HG03521 (cell line): ENCODE measurements around the gene DSCAML1.
"Not testable (repeated sequence)": the region's sequence is repeated elsewhere in the genome, so short reads cannot be mapped to it uniquely, and the experiment has no call there.

Source experiments
- ATAC-seq: cut with Tn5 transposase; IDR thresholded peaks from one replicate; pipeline ENCODE4 v1.9.1; 2021; ENCODE audit warnings: mild to moderate bottlenecking, moderate library complexity; ENCODE audit not compliant: unreplicated experiment

Gene DSCAML1

GRCh38 chr11:117459123-117459978 is 337.7 kb downstream of the DSCAML1 start:
- no peak for ATAC-seq

DNA sequence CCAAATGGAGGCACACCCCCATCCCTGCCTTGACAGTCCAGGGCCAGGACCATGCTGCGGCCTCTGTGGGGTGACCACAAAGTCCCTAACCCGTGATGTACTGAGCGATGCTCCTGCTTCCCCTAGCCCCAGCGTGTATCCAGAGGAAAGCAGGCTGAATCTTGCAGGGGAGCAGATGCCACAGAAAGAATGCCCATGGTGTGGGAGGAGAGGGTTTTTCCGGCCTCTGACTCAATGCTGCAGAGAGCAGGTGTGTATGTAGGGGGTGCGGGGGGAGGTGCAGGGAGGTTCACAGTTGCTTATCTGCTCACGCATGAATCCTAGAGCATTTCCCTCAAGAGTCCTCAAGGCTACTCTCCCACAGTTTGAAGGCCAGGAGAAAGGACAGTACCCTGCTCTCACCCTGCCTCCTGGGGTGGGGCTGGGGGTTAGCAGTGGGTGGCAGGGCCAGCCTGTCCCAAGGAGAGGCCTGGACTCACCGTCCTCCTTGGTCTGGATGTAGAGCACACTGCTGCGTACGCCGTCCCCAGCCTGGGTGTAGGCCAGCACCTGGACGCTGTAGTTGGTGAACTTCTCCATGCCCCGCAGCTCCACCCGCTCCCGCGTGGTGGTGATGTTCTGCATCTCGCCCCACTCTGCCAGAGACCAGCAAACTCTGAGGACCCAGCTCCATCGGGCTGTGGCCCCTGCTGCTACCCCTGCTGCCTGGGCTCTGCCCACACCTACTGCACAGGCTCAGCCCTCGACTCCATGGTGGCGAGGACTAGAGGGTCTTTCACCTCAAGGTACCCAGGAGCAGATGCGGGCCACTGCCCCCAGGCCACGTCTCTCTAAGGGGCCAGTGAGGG is 338.5 kb downstream of the DSCAML1 start:
- ATAC-seq: no peak

- no peak for ATAC-seq
Observed at GRCh38 chr11:117457835-117458234, 339.2 kb downstream of the DSCAML1 start.

DNA sequence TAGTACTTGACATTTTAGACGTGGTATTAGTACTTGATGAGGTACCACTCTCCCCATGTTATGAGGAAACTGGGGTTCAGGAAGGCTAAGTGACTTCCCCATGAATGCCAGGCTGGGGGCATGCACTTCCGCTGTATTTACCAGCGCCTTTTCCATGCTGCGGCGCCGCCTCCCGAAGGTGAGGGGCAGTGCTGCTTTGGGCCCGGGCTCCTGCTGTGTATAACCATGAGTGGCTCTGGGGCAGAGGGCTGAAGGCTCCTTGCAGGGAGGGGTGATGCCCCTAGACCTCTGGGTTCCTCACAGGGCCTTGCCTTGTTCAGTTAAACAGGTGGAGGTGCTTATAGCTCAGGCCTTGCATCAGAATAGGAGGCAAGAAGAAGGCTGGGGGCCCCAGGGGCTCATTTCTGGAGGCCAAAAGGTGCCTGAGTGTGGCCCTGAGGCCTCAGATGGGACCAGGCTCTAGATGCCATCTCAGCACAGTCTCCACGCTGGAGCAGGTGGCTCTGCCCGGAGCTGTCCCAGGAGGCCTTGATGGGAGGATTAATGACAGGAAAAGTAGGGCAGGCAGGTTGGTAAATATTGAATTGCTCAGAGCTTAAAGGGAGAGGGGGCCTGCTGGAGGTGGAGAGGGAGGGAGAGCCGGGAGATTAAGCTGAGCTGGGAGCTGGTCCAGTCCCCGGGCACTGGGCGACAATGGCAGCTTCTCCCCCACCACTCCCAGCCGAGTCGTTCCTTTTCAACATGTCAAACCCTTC is 339.8 kb downstream of the DSCAML1 start:
- no peak for ATAC-seq

DNA sequence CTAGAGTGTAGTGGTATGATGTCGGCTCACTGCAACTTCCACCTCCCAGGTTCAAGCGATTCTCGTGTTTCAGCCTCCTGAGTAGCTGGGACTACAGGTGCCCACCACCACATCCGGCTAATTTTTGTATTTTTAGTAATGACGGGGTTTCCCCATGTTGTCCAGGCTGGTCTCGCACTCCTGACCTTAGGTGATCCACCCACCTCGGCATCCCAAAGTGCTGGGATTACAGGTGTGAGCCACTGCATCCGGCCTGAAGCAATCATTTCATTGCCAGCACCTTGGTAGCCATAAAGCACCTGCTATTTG is 340.3 kb downstream of the DSCAML1 start:
- not testable (repeated sequence) for ATAC-seq

DNA sequence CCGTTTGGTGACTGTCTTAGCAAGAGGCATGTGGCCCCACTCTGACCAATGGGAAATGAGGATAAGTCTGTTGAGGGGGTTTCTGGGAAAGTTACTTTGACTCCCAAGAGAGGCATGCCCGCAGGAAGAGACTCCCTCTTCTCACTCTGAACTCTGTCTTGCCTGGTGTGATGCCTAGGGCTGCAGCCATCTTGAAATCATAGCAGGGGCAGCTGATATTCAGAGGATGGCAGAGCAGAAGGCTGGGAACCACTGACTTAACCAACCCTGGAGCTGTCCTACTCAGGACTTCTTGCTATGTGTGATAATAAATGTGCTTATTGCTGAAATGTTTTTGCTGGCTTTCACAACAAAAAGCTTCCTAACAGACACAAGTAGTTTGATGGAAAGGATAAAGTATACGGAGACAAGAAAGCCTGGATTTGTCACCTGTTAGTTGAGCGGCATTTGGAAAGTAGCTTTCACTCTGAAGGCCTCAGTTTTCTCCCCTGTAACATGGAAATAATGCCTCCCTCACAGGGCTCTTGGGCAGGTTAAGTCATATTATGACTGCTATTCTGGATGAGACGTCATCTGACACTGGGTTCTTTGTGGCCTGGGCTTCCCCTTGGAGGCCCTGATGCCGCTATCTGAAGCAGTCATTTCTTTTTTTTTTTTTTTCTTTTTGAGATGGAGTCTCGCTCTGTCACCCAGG is 340.8 kb downstream of the DSCAML1 start:
- ATAC-seq: peak; percentile 55

GRCh38 chr11:117454564-117454917 is 342.5 kb downstream of the DSCAML1 start:
- ATAC-seq: no peak

DNA sequence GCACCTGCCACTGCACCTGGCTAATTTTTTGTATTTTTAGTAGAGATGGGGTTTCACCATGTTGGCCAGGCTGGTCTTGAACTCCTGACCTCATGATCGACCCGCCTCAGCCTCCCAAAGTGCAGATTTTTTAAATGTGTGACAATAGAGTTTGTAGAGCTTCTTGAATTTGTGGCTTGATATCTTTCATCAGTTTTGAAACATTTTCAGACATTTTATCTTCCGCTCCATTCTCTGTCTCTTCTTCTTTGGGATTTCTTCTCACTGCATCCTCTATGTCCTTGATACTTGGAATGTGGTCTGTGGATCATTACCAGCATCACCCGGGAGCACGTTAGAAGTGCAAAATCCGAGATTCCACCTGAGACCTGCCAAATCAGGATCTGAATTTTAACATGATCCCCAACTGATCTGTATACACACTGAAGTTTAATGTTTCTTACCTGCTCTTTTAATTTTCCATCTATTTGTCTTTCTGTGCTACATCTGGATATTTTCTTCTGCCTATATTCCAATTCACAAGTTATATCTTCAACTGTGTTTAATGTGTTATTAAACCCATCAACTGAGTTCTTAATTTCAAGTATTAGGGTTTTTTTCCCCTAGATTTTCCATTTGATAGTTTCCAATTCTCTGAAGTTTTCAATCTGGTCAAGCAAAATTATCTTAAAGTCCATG is 343.0 kb downstream of the DSCAML1 start:
- ATAC-seq: no peak

DNA sequence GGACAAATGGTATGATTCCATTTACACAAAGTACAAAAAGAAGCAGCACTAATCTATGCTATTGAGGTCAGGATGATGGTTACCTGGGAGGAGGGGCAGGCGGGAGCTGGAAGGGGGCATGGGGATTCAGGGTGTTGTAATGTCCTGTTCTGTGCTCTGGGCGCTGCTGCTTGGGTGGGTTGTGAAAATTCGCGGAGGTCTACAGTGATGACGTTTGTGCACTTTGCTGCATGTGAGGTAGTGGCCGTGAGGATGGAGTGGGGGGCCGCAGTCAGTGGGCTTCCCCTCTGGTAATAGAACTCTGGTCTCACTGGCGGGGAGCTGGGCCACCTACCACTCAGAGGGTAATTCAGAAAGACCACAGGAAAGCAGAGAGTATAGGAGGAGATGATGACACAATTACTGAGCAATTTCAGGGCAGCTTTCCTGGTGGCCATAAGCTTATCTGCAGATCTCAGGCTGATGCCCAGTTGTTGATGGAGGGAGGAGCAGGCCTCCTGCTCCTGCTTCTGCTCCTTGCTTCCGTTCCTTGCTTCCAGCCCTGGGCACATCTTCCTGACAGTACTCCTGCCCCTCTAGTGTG is 347.8 kb downstream of the DSCAML1 start:
- no peak for ATAC-seq

GRCh38 chr11:117444711-117445658 is 352.0 kb downstream of the DSCAML1 start:
- no peak for ATAC-seq

- ATAC-seq: no peak
Observed at GRCh38 chr11:117444256-117444655, 352.8 kb downstream of the DSCAML1 start.

DNA sequence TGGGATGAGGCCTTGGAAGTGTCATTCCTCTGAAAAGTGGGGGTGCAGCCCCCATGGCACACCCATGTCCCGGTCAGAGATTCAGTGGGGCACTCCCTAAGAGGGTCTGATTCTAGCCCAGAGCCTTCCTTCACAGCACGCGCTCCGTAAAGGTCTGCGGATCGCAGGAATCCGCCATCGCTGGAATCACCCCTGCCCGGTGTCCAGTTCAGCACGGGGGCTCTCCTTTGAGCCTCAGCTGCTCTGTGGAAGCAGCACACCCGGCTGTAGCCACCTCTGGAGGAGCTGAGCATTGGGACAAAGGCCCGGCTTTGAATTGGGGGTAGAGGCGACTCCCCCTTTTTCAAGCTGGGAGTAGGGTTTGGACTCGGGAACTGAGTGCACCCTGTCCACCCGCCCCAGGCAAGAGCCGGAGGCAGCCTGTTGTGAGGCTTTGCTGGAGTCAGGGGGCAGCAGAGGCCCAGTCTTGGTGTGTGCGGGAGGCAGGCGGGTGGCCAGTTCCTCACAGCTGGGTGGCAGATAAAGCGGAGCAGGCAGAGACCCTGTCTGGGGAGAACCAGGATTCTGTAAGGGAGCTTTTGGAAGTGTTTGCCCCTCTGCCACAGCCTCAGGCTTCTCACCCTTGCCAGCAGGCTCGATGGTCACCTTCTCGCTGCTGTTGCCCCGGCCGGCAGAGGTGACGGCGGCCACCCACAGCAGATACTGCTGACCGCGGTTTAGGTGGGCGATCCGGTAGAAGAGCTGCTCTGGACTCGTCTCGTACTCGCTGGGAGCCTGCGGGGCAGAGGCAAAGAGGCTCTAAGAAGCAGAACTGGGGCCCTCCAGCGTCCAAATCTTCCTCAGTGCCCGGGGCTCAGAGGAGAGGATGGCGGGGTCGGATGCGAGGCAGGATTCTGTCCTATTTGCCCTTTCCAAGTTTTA is 353.5 kb downstream of the DSCAML1 start:
- ATAC-seq: no peak

DNA sequence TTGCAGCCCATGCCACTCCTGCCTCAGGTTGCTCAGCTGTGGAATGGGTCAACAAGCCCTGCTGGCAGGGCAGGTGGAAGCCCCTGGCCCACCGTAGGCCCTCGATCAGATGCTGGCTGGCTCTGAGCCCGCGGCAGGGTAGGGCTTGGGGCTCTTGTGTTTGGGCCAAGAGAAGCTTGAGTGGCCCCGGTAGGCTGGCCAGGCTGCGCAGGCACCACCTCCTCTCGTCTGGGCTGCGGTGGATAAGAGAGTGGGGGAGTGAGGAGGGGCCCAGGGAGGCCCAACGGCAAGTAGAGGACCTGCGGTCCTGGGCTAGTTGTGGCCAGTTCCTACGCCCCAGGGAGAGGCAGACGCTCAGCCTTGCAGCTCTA is 354.2 kb downstream of the DSCAML1 start:
- ATAC-seq: no peak

GRCh38 chr11:117442049-117442868 is 354.8 kb downstream of the DSCAML1 start:
- ATAC-seq: no peak

DNA sequence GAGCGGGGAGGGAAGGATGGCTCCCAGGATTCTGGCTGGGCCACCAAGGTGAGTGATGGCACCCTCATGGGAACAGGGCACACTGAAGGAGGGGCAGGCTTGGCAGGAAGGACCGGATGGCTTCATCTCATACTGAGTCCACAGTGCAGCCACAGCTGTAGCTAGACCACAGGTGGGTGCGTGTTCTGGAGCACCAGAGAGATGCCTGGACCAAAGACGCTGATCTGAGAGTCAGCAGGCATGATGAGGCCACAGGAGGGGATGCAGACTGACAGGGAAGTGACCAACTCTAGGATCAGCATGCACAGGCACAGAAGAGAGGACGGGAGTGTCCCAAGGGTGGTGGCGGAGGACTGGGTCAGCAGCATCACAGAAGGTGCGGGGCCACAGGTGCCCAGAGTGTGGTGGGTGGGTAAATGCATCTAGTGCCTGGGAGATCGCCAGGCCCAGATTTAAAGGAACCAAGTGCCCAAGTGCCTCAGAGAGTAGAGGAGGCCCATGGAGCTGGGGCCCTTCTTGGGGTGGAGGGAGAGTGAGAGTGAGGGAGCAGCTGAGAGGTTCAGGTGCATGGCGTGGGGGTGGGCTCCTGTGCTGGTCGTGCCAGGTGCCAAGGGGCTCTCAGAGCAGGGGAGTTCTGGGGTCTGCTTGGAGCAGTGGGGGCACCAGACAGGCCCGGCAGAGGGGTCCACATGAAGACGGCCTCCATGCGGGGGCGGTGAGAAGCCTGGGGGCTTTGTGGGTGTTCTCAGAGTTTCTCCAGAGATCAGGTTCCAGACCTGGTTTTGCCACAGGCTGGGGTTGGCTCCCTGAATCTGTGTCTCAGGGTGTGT is 355.7 kb downstream of the DSCAML1 start:
- no peak for ATAC-seq

- no peak for ATAC-seq
Observed at GRCh38 chr11:117440258-117440657, 356.8 kb downstream of the DSCAML1 start.
